ENCODE results near the gene HECTD1.

HECTD1 gene

GRCh38 chr14:31255286-31255685 is 47.7 kb upstream of the HECTD1 start:
- H3K27me3 ChIP-seq (ENCODE audit: insufficient read depth, poor library complexity, severe bottlenecking), result no peaks in the 10 kb centered on the region
- no peak overlapping the region for H3K27ac ChIP-seq (replicated peaks)
- TF ChIP-seq POLR2AphosphoS5 (IDR thresholded peaks at IDR 0.05; ENCODE audit: low read depth) (no peak), REST (IDR thresholded peaks at IDR 0.05; ENCODE audit: insufficient replicate concordance, low read depth) (no peak), GABPA (IDR thresholded peaks at IDR 0.05; ENCODE audit: low read depth) (no peak)
- no peak for DNase-seq (ENCODE audit: low read depth in 1 of 2, low spot score in 1 of 2)
- H3K4me3 ChIP-seq (replicated peaks; ENCODE audit: insufficient read depth, low read length), result no peak overlapping the region

- Histone ChIP-seq H3K4me3 (replicated peaks; ENCODE audit: insufficient read depth, low read length) (no peak overlapping the region), H3K27ac (replicated peaks) (no peak overlapping the region), H3K27me3 (ENCODE audit: insufficient read depth, poor library complexity, severe bottlenecking) (no peaks in the 10 kb centered on the region)
- TF ChIP-seq SPI1 (IDR thresholded peaks at IDR 0.05; ENCODE audit: borderline replicate concordance, low read depth) (no peak), POLR2AphosphoS5 (IDR thresholded peaks at IDR 0.05; ENCODE audit: low read depth) (no peak), GABPA (IDR thresholded peaks at IDR 0.05; ENCODE audit: low read depth) (no peak), CTCF (IDR thresholded peaks at IDR 0.05; ENCODE audit: insufficient read depth, low read length) (no peak), REST (IDR thresholded peaks at IDR 0.05; ENCODE audit: insufficient replicate concordance, low read depth) (no peak)
- no peak for DNase-seq (ENCODE audit: low read depth in 1 of 2, low spot score in 1 of 2)
Measured at GRCh38 chr14:31253746-31254471, 46.3 kb upstream of the HECTD1 start.

- Histone ChIP-seq H3K4me3 (replicated peaks; ENCODE audit: insufficient read depth, low read length) (no peak overlapping the region), H3K27me3 (ENCODE audit: insufficient read depth, poor library complexity, severe bottlenecking) (no peaks in the 10 kb centered on the region), H3K27ac (replicated peaks) (no peak overlapping the region)
- TF ChIP-seq POLR2AphosphoS5 (IDR thresholded peaks at IDR 0.05; ENCODE audit: low read depth) (no peak), GABPA (IDR thresholded peaks at IDR 0.05; ENCODE audit: low read depth) (no peak), CTCF (IDR thresholded peaks at IDR 0.05; ENCODE audit: insufficient read depth, low read length) (no peak), REST (IDR thresholded peaks at IDR 0.05; ENCODE audit: insufficient replicate concordance, low read depth) (no peak), SPI1 (IDR thresholded peaks at IDR 0.05; ENCODE audit: borderline replicate concordance, low read depth) (no peak)
- DNase-seq (ENCODE audit: low read depth in 1 of 2, low spot score in 1 of 2), result no peak
Measured at GRCh38 chr14:31252865-31253264, 45.3 kb upstream of the HECTD1 start.

Data from HL-60 (cell line).